Right lobe of liver (tissue), 6 donors: ENCODE measurements around the gene DIP2A. TPM values are rescaled to one million over a fixed set of nuclear protein-coding genes. Genes with fewer than 3 reads are reported as not detected.
"Not testable (repeated sequence)": the region's sequence is repeated elsewhere in the genome, so short reads cannot be mapped to it uniquely, and the experiment has no call there.

ENCODE experiments used
- ATAC-seq, 4 donors: fragments of 200-7000 bp; cut with Tn5 transposase; one replicate each; pipeline ENCODE4 v1.9.1; 2020; ENCODE audit warnings: mild to moderate bottlenecking in 4 of 4, moderate library complexity in 4 of 4
- DNase-seq, 3 donors: peaks; one replicate each; pipeline ENCODE4 v3.0.0-alpha.2; 2020
- H3K27ac ChIP-seq, 3 donors: fragments of 200-600 bp; one replicate each; pipeline ENCODE4 v1.8.0; 2022
- H3K27me3 ChIP-seq, 2 donors: fragments of 200-600 bp; one replicate each; pipeline ENCODE4 v1.8.0; 2022
- H3K36me3 ChIP-seq, 4 donors: fragments of 200-600 bp; sonication (generic) in 1 of 4; one replicate each; pipeline versions ENCODE4 v1.5.1 to v1.8.0; 2017 to 2022; ENCODE audit warnings: control low read depth in 1 of 4
- H3K4me1 ChIP-seq, 4 donors: fragments of 200-600 bp; sonication (generic) in 1 of 4; one replicate each; pipeline versions ENCODE4 v1.5.1 to v1.8.0; 2017 to 2022; ENCODE audit warnings: control low read depth in 1 of 4
- H3K4me3 ChIP-seq, 3 donors: fragments of 200-600 bp; one replicate each; pipeline ENCODE4 v1.8.0; 2022
- H3K9me3 ChIP-seq, 4 donors: fragments of 200-600 bp; sonication (generic) in 1 of 4; one replicate each; pipeline versions ENCODE4 v1.5.1 to v1.8.0; 2017 to 2022; ENCODE audit warnings: control low read depth in 1 of 4
- POLR2A ChIP-seq: fragments of 450-650 bp; IDR thresholded peaks from one replicate; pipeline ENCODE4 v1.6.1; 2017; ENCODE audit warnings: antibody characterized with exemption, mild to moderate bottlenecking
- WGBS: methylation state at CpG from one replicate; pipeline ENCODE4 v1.1.6; 2018; ENCODE audit warnings: low coverage, low lambda C conversion rate; ENCODE audit not compliant: insufficient coverage; ENCODE audit errors: missing lambda C conversion rate; 5-methylcytosine and 5-hydroxymethylcytosine counted together
- intact Hi-C, 2 donors: fragments of 100-400 bp; cut with DNase I; formaldehyde crosslinking; loops; one replicate each; pipeline versions ENCODE4 v1.11.2 to v1.14.1; 2022
- total RNA-seq, 6 experiments: library from RNA; depleted of rRNA in 2 of 6; stranded (reverse); fragments of >200 nt in 2 of 6; fragmentation: NEBNext Ultra II Directional in 3 of 6; extraction: Animal tissue kit (Norgen Biotek cat#: 25700) in 3 of 6; gene quantifications; one replicate each; pipeline versions ENCODE4 v1.1.0 to v1.2.4, GENCODE V29; 2016 to 2023
- TF ChIP-seq, protein P1 (sequence below), 4 donors: fragments of 200-600 bp in 3 of 4; fragments of 450-650 bp in 1 of 4; IDR thresholded peaks; one replicate each; pipeline versions ENCODE4 v1.5.1 to v1.8.0; 2016 to 2022; ENCODE audit warnings: antibody characterized with exemption in 4 of 4, mild to moderate bottlenecking in 2 of 4
- donor health status: DM: no; HTN: yes; CAD: no.
- donor health status: DM: no; HTN: no; CAD: no.
- donor health status: DM: no; HTN: no; CAD: no.
- donor health status: DM: no; HTN: yes; CAD: no.
- donor health status: DM: no; HTN: yes; CAD: no.

Gene DIP2A
- total RNA-seq, 6 experiments from 2014 or later, result 12.3 to 14.4 (median 13.1) TPM

- Histone ChIP-seq H3K9me3 (no peaks in the 10 kb centered on the region), H3K27me3 (no peaks in the 10 kb centered on the region), H3K4me3 (peak overlapping the region; percentile 78 to 94 (median 91)), H3K36me3 (no peaks in the 10 kb centered on the region), H3K4me1 (peaks cover 0 to 27% (median 4%) of the 10 kb centered on the region in 4 donors), H3K27ac (peak overlapping the region; percentile 74 to 90 (median 75))
- TF ChIP-seq, protein P1, sequence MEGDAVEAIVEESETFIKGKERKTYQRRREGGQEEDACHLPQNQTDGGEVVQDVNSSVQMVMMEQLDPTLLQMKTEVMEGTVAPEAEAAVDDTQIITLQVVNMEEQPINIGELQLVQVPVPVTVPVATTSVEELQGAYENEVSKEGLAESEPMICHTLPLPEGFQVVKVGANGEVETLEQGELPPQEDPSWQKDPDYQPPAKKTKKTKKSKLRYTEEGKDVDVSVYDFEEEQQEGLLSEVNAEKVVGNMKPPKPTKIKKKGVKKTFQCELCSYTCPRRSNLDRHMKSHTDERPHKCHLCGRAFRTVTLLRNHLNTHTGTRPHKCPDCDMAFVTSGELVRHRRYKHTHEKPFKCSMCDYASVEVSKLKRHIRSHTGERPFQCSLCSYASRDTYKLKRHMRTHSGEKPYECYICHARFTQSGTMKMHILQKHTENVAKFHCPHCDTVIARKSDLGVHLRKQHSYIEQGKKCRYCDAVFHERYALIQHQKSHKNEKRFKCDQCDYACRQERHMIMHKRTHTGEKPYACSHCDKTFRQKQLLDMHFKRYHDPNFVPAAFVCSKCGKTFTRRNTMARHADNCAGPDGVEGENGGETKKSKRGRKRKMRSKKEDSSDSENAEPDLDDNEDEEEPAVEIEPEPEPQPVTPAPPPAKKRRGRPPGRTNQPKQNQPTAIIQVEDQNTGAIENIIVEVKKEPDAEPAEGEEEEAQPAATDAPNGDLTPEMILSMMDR (IDR thresholded peaks at IDR 0.05), result no peak
- no peak for TF ChIP-seq POLR2A
- DNase-seq (peak; percentile 55 to 67 (median 57)), ATAC-seq (peak; percentile 9 to 25 (median 12))
- WGBS, result 1% methylated on average over 15 of the region's 30 CpGs
- intact Hi-C loops, result no loop called here
Measured at GRCh38 chr21:46457801-46458314, 833 bp upstream of the DIP2A start.

DNA sequence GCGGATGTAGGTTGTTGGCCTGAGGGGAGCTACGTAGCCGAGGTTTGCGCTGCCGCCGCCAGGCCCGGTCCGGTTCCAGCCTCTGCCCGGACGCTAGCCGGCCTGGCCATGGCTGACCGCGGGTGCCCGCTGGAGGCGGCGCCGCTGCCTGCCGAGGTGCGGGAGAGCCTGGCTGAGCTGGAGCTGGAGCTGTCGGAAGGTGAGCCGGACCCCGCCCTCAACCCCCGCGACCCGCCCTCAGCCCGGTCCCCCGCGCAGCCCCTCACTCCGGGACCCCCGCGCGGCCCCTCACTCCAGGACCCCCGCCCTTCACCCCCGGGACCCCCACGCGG, 299 bp downstream of the DIP2A start:
- H3K27me3 ChIP-seq, result no peaks in the 10 kb centered on the region
- intact Hi-C loops, result no loop called here
- TF ChIP-seq, protein P1 (IDR thresholded peaks at IDR 0.05), result no peak
- TF ChIP-seq POLR2A, result peak; percentile 6
- no peaks in the 10 kb centered on the region for H3K36me3 ChIP-seq
- DNase-seq (no peak), ATAC-seq (no peak)
- H3K4me3 ChIP-seq, result peak overlapping the region; percentile 88 to 95 (median 94)
- no peaks in the 10 kb centered on the region for H3K9me3 ChIP-seq
- peaks cover 0 to 27% (median 4%) of the 10 kb centered on the region in 4 donors for H3K4me1 ChIP-seq
- peak overlapping the region; percentile 64 to 85 (median 74) for H3K27ac ChIP-seq
- WGBS, result no CpG with 5 or more reads among the region's 36 CpGs

DNA sequence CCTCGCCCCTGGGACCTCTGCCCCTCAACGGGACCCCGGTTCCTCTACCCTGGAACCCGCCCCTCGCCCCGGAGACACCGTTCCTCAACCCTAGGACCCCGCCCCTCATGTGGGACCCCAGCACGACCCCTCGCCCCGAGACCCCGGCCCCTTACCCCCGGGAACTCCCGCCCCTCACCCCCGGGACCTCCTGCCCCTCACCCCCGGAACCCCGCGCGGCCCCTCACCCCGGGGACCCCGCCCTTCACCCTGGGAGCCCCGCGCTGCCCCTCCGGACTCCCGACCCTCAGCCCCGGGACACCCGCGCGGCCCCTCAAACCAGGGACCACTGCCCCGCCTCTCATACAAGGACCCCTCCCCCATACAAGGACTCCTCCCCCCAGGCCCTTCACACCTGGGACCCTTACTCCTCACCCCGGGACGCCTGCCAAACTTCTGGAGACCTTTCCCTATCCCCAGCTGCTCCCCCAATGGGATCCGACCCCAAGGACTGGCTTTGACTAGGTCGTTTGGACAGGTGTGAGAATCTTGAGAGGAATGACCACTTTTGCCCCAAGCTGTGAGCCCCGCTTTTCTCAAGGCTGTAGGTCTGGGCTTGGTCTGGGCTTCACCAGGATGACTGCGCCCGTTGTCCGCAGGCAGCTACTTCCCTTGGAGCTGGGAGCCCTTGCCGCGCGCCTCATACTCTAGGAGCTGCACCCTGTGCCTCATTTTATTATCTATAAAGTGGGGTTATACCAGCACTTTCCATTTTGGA, 843 bp downstream of the DIP2A start:
- Histone ChIP-seq H3K36me3 (no peaks in the 10 kb centered on the region), H3K4me1 (peaks cover 0 to 27% (median 4%) of the 10 kb centered on the region in 4 donors), H3K27ac (peak overlapping the region in 2 of 3 donors; percentile 74 to 85), H3K9me3 (no peaks in the 10 kb centered on the region), H3K27me3 (no peaks in the 10 kb centered on the region), H3K4me3 (peak overlapping the region; percentile 88 to 95 (median 94))
- ATAC-seq, result no peak
- intact Hi-C loops, result no loop called here
- peak; percentile 51 to 69 (median 68) for DNase-seq
- 18% methylated on average over 14 of the region's 41 CpGs for WGBS
- TF ChIP-seq POLR2A, result no peak
- TF ChIP-seq, protein P1 (IDR thresholded peaks at IDR 0.05), result no peak

GRCh38 chr21:46461909-46462308, 3.2 kb downstream of the DIP2A start:
- no peak for ATAC-seq
- Histone ChIP-seq H3K27me3 (no peaks in the 10 kb centered on the region), H3K36me3 (no peaks in the 10 kb centered on the region), H3K27ac (no peak overlapping the region), H3K4me1 (peaks cover 0 to 13% (median 4%) of the 10 kb centered on the region in 4 donors), H3K4me3 (no peak overlapping the region), H3K9me3 (no peaks in the 10 kb centered on the region)
- peak in 1 of 3 donors; percentile 42 for DNase-seq
- intact Hi-C loops, result no loop called here
- WGBS, result 75% methylated on average over 5 of the region's 5 CpGs
- TF ChIP-seq, protein P1 (IDR thresholded peaks at IDR 0.05), result no peak
- no peak for TF ChIP-seq POLR2A

GRCh38 chr21:46465153-46465552, 6.5 kb downstream of the DIP2A start:
- ATAC-seq, H3K36me3 ChIP-seq, H3K27me3 ChIP-seq, H3K4me3 ChIP-seq, H3K4me1 ChIP-seq, H3K9me3 ChIP-seq, intact Hi-C loops, H3K27ac ChIP-seq: not testable (repeated sequence)
- WGBS, result 87% methylated on average over 6 of the region's 6 CpGs
- DNase-seq, result peak in 1 of 3 donors; percentile 22
